GM18861 (cell line): ENCODE measurements around the gene TMEFF1.

Experiments used
- ATAC-seq: cut with Tn5 transposase; IDR thresholded peaks from one replicate; pipeline ENCODE4 v1.9.1; 2021; ENCODE audit not compliant: unreplicated experiment

The TMEFF1 gene

DNA sequence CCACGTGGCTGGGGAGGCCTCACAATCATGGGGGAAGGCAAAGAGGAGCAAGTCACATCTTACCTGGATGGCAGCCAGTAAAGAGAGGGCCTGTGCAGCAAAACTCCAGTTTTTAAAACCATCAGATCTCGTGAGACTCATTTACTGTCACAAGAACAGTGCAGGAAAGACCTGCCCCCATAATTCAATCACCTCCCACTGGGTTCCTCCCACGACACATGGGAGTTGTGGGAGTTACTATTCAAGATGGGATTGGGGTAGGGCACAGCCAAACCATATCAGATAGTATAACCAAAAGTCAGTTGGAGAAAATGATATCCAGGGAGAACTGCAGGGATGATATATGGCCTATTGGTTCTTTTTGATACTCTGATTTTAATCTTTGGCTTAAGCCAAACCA lies 94.9 kb downstream of the TMEFF1 start:
- no peak for ATAC-seq

DNA sequence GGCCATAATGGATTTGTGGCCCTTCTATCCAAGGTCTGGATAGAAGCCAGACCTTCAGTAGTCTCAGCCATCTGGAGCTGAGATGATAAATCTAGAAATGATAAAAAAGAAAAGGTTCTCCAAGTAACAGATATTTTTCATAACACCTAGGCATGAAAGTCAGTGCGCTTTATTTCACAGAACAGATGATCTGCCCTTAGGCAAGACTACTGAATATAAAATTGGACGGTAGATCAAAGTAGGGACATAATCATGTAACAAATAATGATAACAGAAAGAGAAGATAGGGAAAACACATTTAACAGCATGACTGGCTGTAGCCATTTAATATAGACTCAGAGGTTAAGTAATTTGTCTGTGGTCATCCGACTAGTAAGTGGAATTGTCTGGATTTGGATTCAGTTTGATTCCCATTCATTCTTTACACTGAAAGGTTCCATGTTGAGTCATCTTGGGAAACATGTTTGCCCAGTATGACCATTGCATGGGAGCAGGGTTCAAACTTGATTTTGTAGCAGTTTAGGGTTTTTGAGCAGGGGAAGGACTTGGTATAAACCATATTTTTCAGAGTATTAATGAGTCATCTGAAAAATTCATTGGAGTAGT lies 100.8 kb downstream of the TMEFF1 start:
- ATAC-seq = no peak

DNA sequence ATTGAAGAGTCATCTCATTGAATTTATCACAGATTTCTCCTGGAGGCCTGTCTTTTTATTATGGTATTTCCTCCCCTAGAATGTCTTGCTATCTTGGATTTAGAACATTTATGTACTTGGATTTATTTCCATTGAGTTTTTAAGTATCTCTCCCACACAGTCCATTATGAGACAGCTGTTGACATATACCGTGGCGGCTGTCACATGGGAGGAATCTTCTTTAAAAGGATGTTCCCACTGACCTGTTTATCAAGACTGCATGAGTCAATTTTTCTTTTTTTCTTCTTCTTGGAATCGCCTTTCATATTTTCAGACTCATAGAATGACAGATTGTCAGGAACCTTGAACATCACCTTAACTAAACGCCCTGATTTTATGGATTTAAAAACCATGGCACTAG lies 102.1 kb downstream of the TMEFF1 start:
- ATAC-seq = no peak

DNA sequence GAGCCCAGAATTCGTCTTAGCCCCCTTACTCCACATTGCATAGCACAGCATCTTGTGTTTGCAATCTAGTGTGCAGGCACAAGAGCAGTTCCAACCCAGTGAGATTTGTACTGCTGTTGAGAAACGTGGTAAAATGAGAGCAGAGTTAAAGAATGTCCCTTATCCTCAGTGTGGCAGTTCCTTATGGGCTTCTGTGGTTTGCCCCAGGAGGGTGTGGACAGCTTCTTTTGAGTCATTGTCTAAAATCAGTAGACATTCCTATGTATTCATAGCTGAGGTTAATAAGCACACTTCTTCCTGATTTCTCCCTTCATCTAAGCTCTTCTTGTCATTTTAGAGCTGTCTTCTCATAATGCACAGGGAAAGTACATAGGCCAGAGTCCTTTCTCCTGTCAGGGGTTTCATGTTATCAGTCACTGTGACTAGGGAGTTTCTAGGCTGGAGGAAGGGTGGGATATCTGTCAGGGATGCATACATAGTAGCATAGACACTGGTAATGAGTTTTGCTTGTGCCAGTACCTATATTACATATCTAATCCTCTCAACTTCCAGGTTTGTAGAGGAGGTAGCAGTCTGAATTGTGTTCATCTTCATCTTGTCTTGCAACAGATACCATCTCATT lies 102.9 kb downstream of the TMEFF1 start:
- no peak for ATAC-seq

DNA sequence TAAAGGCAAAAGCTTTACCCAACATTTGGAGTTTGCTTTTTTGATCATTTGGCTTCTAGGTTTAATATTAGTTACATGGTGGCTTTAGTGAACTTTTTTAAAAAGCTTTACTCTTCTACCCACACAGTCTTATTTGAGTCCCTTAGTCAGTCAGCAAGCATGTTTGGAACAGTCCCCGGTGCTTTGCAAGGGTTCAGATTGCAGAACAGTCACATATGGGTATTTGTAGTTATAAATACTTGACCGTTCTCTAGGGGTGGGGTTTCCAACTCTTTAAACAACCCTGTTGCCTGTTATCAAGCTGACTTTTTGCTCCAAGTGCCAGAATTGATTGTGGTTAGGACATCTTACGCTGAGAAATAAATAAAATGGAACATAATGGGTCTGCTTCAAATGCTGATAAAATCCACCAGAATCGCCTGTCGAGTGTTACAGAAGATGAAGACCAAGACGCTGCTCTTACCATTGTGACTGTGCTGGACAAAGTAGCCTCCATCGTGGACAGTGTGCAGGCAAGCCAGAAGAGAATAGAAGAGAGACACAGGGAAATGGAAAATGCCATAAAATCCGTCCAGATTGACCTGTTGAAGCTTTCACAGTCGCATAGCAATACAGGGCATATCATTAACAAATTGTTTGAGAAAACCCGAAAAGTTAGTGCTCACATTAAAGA lies 105.0 kb downstream of the TMEFF1 start, which contains the start of gene CAVIN4:
TSS of gene CAVIN4 (plus strand) at position 304 of the 673 bp plus-strand sequence. CDS start at position 369, 65 bp downstream.
- no peak for ATAC-seq

DNA sequence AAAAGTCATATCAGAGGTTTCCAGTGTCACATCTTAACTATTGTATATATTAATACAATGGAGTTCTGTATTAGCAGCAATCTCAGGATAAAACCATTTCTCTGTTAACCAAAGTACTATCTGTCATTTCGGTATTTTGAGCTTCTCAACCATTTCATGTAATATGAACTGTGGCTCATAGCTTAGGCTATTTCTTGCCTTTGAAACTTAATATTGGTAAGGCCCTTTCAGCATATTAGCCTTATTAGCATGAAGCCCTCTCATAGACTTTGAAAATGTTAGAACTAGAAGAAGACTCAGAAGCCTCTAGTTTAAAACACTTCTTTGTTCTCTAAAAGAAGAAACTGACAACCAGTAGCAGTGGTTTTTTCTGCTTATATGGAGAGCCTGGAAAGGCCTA lies 105.7 kb downstream of the TMEFF1 start:
- ATAC-seq = no peak

DNA sequence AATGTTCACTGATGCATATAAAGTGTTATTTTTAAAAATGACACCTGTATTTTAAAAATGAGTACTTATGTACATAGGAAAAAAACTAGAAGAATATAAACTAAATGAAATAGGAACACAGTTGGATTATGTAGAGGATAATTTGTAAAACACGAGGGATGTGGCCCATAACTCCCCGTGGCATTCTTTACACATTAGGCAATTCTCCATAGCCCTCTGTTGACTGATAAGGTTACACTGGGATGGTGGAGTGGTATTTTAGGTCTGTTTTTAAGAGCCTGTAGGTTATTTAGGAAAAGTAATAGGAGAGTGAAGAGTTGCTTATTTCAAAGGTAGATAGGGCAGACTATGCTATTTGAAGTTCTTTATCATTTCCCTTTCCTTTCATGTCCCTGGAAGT lies 106.7 kb downstream of the TMEFF1 start:
- no peak for ATAC-seq

DNA sequence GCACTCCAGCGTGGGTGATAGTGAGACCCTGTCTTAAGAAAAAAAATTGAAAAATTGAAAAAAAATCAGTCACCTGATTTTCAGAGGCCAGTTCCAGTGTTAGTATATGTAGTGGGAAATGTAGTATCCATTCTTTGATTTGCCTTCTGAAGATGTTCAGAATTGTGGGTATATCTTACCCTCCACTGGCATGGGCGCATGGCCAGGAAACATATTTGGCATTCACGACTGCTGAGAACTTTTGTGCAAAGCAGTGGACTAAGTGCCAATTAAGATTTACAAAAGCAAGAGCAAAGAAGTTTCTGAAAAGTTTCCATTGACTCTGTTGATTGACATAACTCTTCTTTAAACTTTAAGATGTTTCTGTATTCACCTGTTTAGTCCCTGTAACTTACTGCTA lies 107.3 kb downstream of the TMEFF1 start:
- no peak for ATAC-seq

DNA sequence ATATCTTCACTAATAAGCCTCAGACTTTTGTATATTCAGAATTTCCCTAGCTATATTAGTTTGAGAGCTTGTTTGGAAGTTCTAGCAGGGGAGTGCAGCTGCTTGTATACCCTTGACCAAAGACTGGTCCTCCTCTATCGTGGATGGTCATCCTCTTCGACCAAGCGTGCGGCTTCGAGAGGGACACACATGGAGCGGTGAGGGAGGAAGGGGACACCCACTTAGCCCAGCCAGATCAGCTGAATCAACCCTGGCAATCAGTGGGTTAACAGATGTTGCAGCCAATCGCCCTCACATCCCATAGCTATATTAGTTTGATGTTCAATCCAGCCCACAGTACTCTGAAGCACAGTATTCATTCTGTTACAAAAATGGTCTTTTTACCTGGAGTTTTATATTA lies 108.1 kb downstream of the TMEFF1 start:
- no peak for ATAC-seq

DNA sequence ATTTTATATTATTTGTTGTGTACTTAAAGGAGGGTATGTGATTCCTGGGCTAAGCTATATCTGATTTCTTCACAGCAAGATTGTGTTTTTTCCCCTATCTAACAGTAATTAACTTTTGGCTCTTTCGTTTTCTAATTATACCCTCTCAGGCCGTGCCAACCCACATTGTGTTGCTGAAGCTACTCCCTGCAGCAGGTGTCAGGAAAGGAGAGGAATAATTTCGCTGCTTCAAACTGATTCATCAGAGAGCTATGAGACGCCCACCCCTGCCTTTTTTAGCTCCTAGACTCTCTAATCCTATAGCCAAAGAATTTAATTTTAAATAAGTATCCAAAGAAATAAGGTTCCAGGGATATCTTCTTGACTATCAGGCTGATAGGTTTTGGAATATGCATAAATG lies 108.7 kb downstream of the TMEFF1 start:
- no peak for ATAC-seq

DNA sequence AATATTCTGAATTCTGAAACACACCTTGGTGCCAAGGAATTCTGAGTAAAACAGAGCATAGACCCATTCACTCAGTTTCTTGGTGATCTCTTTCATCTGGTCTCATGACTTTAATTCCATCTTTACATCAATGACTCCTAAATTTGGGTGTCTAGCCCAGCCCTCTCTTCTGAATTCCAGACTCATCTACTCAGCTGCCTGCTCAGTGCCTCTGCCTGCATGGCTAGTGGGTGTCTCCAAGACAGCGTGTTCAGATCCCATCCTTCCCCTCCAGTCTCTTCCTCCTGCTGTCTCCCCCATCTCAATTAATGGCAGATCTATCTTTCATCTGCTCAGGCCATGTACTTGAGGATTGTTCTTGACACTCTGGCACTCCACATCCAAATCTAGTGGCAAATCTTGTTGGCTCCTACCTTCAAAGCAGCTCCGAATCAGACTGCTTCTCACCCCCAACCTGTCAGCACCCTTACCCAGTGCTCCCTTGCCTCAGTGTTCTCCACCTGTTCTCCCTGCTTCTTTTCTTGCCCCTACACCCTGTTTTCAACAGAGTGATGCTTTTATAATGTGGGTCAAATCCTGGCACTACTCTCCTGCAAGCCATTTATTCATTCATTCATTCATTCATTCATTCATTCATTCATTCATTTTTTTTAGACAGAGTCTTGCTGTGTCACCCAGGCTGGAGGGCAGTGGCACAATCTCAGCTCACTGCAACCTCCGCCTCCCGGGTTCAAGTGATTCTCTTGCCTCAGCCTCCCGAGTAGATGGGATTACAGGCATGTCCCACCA lies 110.3 kb downstream of the TMEFF1 start:
- no peak for ATAC-seq

DNA sequence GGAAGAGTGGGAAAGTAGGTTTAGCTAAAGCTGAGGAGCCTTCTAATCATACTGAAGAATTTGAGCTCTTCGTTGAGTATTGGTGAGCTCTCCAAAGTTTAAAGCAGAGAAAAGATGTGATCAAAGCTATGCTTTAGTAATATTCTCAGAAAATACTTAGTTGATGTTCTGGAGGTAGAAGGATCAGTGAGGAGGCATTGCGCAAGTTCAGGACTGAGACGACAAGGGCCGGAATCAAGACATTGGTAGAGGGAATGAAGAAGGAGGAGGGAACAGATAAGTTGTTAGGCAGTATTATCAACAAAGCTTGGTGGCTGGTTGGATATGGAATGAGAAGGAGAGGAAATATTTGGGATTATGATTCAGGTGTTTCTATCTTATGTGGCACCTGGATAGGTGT lies 112.0 kb downstream of the TMEFF1 start:
- ATAC-seq = no peak

DNA sequence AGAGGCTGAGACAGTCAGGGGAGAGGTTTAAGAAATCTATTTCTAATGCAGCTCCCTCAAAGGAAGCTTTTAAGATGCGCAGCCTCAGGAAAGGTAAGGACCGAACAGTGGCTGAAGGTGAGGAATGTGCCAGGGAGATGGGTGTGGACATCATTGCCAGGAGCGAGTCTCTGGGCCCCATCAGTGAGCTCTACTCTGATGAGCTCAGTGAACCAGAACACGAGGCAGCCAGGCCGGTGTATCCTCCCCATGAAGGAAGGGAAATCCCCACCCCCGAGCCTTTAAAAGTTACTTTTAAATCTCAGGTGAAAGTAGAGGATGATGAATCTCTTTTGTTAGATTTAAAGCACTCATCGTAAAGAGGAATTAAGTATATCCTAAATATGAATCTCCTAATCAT lies 113.1 kb downstream of the TMEFF1 start:
- no peak for ATAC-seq

DNA sequence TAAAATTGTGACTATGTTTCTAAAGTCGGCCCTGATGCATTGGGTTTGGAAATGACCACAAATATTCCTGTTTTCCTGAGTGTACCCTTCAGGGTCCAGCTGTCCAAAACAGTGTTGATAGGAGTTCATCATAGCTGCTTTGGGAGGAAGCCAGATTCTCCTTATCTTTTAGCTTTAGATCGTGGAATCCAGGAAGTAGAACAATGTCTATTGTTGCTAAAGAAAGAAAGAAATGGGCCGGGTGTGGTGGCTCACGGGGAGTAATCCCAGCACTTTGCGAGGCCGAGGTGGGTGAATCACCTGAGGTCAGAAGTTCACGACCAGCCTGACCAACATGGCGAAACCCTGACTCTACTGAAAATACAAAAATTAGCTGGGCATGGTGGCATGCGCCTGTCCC lies 114.4 kb downstream of the TMEFF1 start:
- ATAC-seq = no peak

DNA sequence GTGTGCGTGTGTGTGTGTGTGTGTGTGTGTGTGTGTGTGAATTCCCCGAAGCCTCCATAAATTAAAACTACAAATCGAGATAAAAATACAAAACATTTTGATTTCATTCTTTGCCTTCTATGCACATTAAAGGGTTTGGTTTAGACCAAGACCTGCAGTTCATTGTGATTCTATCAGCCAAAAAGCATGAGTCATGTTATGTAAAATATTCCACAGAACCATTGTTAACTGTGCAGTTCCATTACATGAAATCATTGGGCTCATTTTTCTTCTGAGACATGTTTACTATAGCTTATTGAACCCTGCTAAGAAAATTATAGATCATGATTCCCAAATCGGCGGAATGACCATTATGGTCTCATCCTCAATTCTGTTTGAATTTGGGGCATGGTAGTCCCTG lies 116.6 kb downstream of the TMEFF1 start:
- no peak for ATAC-seq

DNA sequence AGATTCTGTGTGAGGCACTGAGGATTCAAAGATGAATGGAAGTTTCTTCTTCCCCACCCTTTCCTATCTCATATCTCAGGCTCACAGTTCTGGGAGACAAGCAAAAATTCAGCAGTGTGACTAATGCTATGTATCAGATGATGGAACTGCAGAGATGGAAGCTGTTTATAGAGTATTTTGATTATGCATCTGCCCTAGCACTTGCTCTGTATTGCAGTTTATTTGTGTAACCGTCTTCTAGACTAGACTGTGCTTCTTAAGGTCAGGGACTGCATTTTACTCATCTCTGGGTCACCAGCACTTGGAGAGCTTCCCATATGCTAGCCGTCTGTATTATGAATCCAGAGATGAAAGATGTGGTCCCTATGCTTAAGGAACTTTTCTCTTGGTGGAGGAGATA lies 117.5 kb downstream of the TMEFF1 start:
- no peak for ATAC-seq

DNA sequence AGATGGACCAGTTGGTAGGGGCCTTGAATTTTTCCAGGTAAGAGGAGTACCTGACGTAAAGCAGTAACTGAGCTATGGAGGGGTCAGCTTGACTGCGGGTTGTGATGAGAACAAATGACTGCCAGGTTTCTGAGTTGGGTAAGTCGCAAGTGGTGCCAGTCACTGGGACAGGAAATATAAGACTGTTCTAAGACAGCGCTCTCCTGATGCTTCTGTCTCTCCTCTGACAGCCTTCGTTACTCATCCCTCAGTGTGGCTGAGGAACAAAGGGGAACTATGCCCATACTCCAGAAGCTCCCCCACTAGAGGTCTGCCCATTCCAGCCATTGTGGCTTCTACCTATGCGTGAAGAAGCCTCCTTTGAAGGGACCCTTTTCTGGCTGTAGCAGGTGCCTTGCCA lies 118.2 kb downstream of the TMEFF1 start:
- no peak for ATAC-seq

DNA sequence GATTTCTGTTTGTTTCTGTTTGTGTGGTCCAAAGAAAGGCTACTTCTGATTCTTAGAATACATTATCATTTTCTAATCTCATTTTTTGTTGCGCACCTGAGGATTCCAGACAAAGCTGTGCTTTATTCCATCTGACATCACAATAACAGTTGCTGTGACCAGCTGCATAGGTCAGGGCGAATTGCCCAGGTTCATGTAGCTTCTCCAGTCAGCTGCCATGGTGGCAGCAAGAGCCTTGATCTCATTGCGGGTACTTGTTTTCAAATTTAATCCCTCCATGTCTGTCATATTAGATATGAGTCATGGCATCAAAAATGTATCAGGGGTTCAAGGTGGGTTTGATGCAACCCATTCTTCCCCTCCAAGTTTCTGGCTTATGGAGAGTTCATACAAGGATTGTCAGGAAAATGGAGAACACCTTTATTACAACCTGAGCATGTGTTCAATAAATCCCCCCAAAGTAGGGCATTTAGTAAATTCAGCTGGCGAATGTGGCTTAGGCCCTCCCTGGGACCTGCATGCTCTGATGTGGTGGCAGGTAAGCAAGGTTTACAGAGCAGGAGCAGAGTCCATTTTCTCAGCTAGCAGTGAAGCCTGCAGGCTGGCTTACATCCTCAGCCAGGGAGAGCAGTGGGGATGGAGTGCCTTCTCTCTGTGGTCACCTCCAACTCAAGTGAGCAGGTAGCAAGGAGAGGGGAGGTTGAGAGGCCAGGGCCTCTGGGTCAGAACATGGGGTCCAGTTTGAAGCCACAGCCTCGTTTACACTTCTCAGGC lies 118.9 kb downstream of the TMEFF1 start:
- no peak for ATAC-seq

DNA sequence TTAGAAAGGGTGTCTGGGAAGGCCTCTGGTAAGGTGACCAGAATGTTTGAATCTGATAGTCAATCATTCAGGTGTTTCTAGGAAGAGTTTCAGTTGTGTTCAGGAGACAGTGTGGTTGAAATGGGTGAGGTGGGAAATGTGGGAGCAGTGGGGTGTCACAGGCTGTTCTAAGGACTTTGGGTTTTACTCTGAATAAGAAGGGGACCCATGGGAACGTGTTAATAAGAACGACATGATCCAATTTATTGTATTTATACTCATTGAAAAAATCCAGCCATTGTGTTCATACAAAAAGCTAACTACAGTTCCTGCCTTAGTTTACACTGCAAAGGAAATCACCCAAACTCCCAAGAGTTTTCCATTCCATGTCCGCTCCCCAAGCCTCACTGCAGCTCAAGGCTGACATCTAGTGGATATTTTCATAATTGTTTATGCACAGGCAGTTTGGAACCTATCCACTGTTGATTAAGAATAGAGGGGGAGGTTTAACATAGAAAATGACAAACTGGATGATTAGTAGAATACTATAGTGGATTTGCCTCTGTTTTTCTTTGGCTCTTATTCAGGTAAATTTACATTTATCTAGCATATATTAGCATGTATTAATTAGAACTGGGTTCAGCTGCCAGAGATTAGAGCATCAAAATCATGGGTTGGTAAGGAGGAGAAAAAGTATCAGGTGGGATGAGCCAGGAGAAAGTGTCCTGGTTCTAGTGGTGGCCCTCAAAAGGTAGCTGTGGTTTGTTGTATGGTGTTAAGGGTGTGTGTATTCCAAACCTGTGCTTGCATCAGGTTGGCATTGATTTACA lies 122.6 kb downstream of the TMEFF1 start:
- ATAC-seq = no peak

DNA sequence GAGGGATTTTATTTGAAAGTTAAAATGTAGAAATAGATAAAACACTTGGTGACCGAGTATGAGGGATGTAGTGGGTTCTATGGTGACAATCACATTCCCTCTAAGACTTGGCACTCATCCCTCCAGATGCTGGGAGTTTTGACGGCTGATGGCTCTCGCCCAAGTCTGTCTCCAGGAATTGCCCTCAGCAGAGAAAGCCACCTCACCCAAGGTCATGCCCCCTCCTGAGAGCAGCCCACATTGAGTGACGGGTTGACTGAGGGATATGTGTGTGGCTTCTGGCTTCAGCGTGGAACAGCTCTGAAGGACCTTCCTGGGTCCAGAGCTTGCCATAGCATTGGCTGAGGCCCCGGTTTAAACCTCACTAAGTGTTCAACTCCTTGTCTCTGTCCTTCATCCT lies 124.3 kb downstream of the TMEFF1 start:
- ATAC-seq = no peak
